DND-41 (cell line): Measurements from ENCODE around the gene HDGFL1.

ENCODE experiments used
- ATAC-seq: fragments of 200-7000 bp; cut with Tn5 transposase; 3 replicates; pipeline ENCODE4 v1.9.1; 2021; ENCODE audit warnings: low read depth; ENCODE audit not compliant: insufficient read depth
- DNase-seq: peaks from one replicate; pipeline ENCODE4 v3.0.0-alpha.2; 2020
- H2AFZ ChIP-seq: 2 replicates; pipeline ENCODE4 v1.6.0; 2012; ENCODE audit warnings: low read depth, low read length
- H3K27ac ChIP-seq: 2 replicates; pipeline ENCODE4 v1.5.1; 2012; ENCODE audit warnings: low read length, inconsistent platforms
- H3K27me3 ChIP-seq: fragments of 200-600 bp; sonication (generic); 2 replicates; pipeline ENCODE4 v1.6.0; 2012; ENCODE audit warnings: low read length, mild to moderate bottlenecking, inconsistent platforms; ENCODE audit not compliant: insufficient read depth, poor library complexity
- H3K36me3 ChIP-seq: 2 replicates; pipeline ENCODE4 v1.5.1; 2012; ENCODE audit warnings: low read length, inconsistent platforms; ENCODE audit not compliant: insufficient read depth
- H3K4me1 ChIP-seq: 2 replicates; pipeline ENCODE4 v1.5.1; 2012; ENCODE audit warnings: mild to moderate bottlenecking, low read length; ENCODE audit not compliant: insufficient read depth
- H3K4me2 ChIP-seq: 2 replicates; pipeline ENCODE4 v1.6.0; 2012; ENCODE audit warnings: mild to moderate bottlenecking, moderate library complexity, low read length, inconsistent platforms; ENCODE audit not compliant: insufficient read depth
- H3K4me3 ChIP-seq, 2 experiments: fragments of 200-600 bp in 1 of 2; shearing (Covaris generic) in 1 of 2; 2 replicates each; pipeline ENCODE4 v1.5.1; 2012 to 2016; ENCODE audit warnings: inconsistent platforms in 2 of 2, low read length in 2 of 2, mild to moderate bottlenecking in 2 of 2, low read depth in 1 of 2, moderate library complexity in 1 of 2
- H3K79me2 ChIP-seq: 2 replicates; pipeline ENCODE4 v1.6.0; 2012; ENCODE audit warnings: low read length, inconsistent platforms; ENCODE audit not compliant: insufficient read depth
- H3K9ac ChIP-seq: 2 replicates; pipeline ENCODE4 v1.6.0; 2012; ENCODE audit warnings: low read depth, mild to moderate bottlenecking, inconsistent platforms, low read length, moderate library complexity
- H3K9me3 ChIP-seq: 2 replicates; pipeline ENCODE4 v1.5.1; 2012; ENCODE audit warnings: low read length, moderate library complexity, mild to moderate bottlenecking, inconsistent platforms; ENCODE audit not compliant: insufficient read depth, severe bottlenecking
- H4K20me1 ChIP-seq: 2 replicates; pipeline ENCODE4 v1.6.0; 2012; ENCODE audit warnings: low read length; ENCODE audit not compliant: insufficient read depth
- EZH2 ChIP-seq: IDR thresholded peaks from 3 replicates; pipeline ENCODE4 v1.6.1; 2012; ENCODE audit warnings: borderline replicate concordance, low read depth, mild to moderate bottlenecking, moderate library complexity, low read length, inconsistent platforms; ENCODE audit not compliant: severe bottlenecking
- TF ChIP-seq, protein P1 (sequence below): IDR thresholded peaks from 2 replicates; pipeline ENCODE4 v1.5.1; 2012; ENCODE audit warnings: borderline replicate concordance, low read length, moderate library complexity, mild to moderate bottlenecking; ENCODE audit not compliant: poor library complexity, severe bottlenecking; ENCODE audit errors: extremely low read depth

The HDGFL1 gene

GRCh38 chr6:22613051-22613450, 43.7 kb downstream of the HDGFL1 start:
- no peak overlapping the region for H2AFZ ChIP-seq

GRCh38 chr6:22613695-22614094, 44.3 kb downstream of the HDGFL1 start:
- Histone ChIP-seq H3K4me1 (no peaks in the 10 kb centered on the region), H4K20me1 (no peaks in the 10 kb centered on the region), H3K4me3 (no peak overlapping the region), H3K27me3 (no peaks in the 10 kb centered on the region), H3K9me3 (peaks cover 7% of the 10 kb centered on the region), H3K9ac (no peak overlapping the region), H3K27ac (no peak overlapping the region), H3K36me3 (no peaks in the 10 kb centered on the region), H3K4me2 (no peak overlapping the region), H3K79me2 (no peaks in the 10 kb centered on the region), H2AFZ (no peak overlapping the region)
- no peak for DNase-seq
- ATAC-seq = no peak
- TF ChIP-seq, protein P1, sequence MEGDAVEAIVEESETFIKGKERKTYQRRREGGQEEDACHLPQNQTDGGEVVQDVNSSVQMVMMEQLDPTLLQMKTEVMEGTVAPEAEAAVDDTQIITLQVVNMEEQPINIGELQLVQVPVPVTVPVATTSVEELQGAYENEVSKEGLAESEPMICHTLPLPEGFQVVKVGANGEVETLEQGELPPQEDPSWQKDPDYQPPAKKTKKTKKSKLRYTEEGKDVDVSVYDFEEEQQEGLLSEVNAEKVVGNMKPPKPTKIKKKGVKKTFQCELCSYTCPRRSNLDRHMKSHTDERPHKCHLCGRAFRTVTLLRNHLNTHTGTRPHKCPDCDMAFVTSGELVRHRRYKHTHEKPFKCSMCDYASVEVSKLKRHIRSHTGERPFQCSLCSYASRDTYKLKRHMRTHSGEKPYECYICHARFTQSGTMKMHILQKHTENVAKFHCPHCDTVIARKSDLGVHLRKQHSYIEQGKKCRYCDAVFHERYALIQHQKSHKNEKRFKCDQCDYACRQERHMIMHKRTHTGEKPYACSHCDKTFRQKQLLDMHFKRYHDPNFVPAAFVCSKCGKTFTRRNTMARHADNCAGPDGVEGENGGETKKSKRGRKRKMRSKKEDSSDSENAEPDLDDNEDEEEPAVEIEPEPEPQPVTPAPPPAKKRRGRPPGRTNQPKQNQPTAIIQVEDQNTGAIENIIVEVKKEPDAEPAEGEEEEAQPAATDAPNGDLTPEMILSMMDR = no peak
- no peak for TF ChIP-seq EZH2

More at GRCh38 chr6:22613051-22613450, 43.7 kb downstream of the HDGFL1 start:
- Histone ChIP-seq H3K4me3 (no peak overlapping the region), H3K4me1 (no peaks in the 10 kb centered on the region), H3K79me2 (no peaks in the 10 kb centered on the region), H3K9me3 (peaks cover 7% of the 10 kb centered on the region), H3K27ac (no peak overlapping the region), H3K4me2 (no peak overlapping the region), H3K36me3 (no peaks in the 10 kb centered on the region), H3K27me3 (no peaks in the 10 kb centered on the region), H3K9ac (no peak overlapping the region), H4K20me1 (no peaks in the 10 kb centered on the region)
- ATAC-seq (no peak), DNase-seq (no peak)
- TF ChIP-seq, protein P1 = no peak
- no peak for TF ChIP-seq EZH2

DNA sequence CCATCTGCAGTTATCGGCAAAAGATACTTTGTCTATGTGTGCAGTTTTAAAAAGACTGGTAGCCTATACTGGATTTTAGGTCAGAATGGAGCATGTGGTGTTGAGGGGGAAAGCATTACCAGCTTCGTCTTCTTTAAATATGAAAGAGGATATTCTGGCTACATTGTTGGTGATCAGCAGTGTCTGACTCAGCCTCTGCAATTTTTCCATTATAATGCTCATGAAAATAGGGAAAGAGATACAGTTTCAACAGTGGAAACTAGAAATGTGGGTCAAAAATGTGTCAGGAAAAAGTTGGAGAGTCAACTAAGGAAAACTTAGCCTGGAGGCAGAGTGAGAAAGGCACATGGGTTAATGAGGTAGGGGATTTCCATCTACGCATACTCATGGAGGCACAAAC, 45.2 kb downstream of the HDGFL1 start:
- TF ChIP-seq, protein P1 = no peak
- no peak for TF ChIP-seq EZH2
- H3K4me1 ChIP-seq = no peaks in the 10 kb centered on the region
- no peak for ATAC-seq

GRCh38 chr6:22621028-22621427, 51.7 kb downstream of the HDGFL1 start:
- Histone ChIP-seq H3K4me3 (no peak overlapping the region), H3K9ac (no peak overlapping the region), H2AFZ (no peak overlapping the region), H3K79me2 (no peaks in the 10 kb centered on the region), H3K9me3 (peaks cover 7% of the 10 kb centered on the region), H3K4me2 (no peak overlapping the region), H4K20me1 (no peaks in the 10 kb centered on the region), H3K27me3 (no peaks in the 10 kb centered on the region), H3K4me1 (no peaks in the 10 kb centered on the region), H3K27ac (no peak overlapping the region), H3K36me3 (no peaks in the 10 kb centered on the region)
- TF ChIP-seq, protein P1 = no peak
- TF ChIP-seq EZH2 = no peak
- ATAC-seq (no peak), DNase-seq (no peak)

More for the DNA sequence above, 45.2 kb downstream of the HDGFL1 start:
- Histone ChIP-seq H4K20me1 (no peaks in the 10 kb centered on the region), H3K9me3 (peaks cover 7% of the 10 kb centered on the region), H3K4me3 (no peak overlapping the region), H3K4me2 (no peak overlapping the region), H3K36me3 (no peaks in the 10 kb centered on the region), H3K27ac (no peak overlapping the region), H3K79me2 (no peaks in the 10 kb centered on the region), H3K27me3 (no peaks in the 10 kb centered on the region), H2AFZ (no peak overlapping the region), H3K9ac (no peak overlapping the region)
- DNase-seq = no peak
